K562 (cell line): Measurements from ENCODE around the gene PAQR4. TPM values are rescaled to one million over a fixed set of nuclear protein-coding genes. Genes with fewer than 3 reads are reported as not detected.

Source experiments
- AFF4 ChIP-seq: sonication (generic); formaldehyde crosslinking; IDR thresholded peaks from 2 replicates; pipeline ENCODE4 v1.8.0; 2023; ENCODE audit warnings: mild to moderate bottlenecking, missing genetic modification reagents
- BCL6 ChIP-seq: fragments of 250-450 bp; sonication (Bioruptor Pico); IDR thresholded peaks from 2 replicates; pipeline ENCODE4 v1.4.0; 2020
- FOXM1 ChIP-seq, 2 experiments: fragments of 450-650 bp in 1 of 2; sonication (generic) in 1 of 2; formaldehyde crosslinking in 1 of 2; IDR thresholded peaks; 2 replicates each; pipeline versions ENCODE4 v1.6.1 to v1.9.0; 2017 to 2022; ENCODE audit warnings: low read depth in 2 of 2, mild to moderate bottlenecking in 2 of 2, missing genetic modification reagents in 1 of 2, moderate library complexity in 1 of 2
- GATAD2A ChIP-seq: fragments of 450-650 bp; IDR thresholded peaks from 2 replicates; pipeline ENCODE4 v1.6.1; 2017
- HIVEP1 ChIP-seq: fragments of 250-450 bp; sonication (Bioruptor Pico); IDR thresholded peaks from 2 replicates; pipeline ENCODE4 v1.4.0; 2020; ENCODE audit warnings: mild to moderate bottlenecking
- MAX ChIP-seq: sonication (generic); formaldehyde crosslinking; IDR thresholded peaks from 2 replicates; pipeline ENCODE4 v1.9.0; 2022; ENCODE audit warnings: mild to moderate bottlenecking, missing genetic modification reagents
- MYNN ChIP-seq, 2 experiments: sonication (generic); formaldehyde crosslinking in 1 of 2; IDR thresholded peaks; 2 replicates each; pipeline versions ENCODE4 v1.5.0 to v1.6.1; 2016 to 2020; ENCODE audit warnings: antibody characterized with exemption in 1 of 2, missing genetic modification reagents in 1 of 2
- NFATC3 ChIP-seq: fragments of 450-650 bp; IDR thresholded peaks from 2 replicates; pipeline ENCODE4 v1.6.1; 2017; ENCODE audit warnings: mild to moderate bottlenecking
- PKNOX1 ChIP-seq: fragments of 450-650 bp; IDR thresholded peaks from 2 replicates; pipeline ENCODE4 v1.6.1; 2016
- RHOXF2B ChIP-seq: fragments of 250-450 bp; sonication (Bioruptor Pico); conservative IDR thresholded peaks from 2 replicates; pipeline ENCODE4 v1.5.1; 2021
- SMC3 ChIP-seq: conservative IDR thresholded peaks from 2 replicates; pipeline ENCODE4 v1.6.1; 2011; ENCODE audit warnings: low read depth, low read length, improper control_type of control experiment; ENCODE audit not compliant: insufficient read depth
- TSHZ1 ChIP-seq: fragments of 250-450 bp; sonication (Bioruptor Pico); IDR thresholded peaks from 2 replicates; pipeline ENCODE4 v1.4.0; 2020; ENCODE audit warnings: mild to moderate bottlenecking, moderate library complexity
- ZBED1 ChIP-seq: IDR thresholded peaks from 2 replicates; pipeline ENCODE4 v1.6.1; 2014
- ZBTB17 ChIP-seq: fragments of 450-650 bp; formaldehyde crosslinking; IDR thresholded peaks from 2 replicates; pipeline ENCODE4 v1.4.0; 2020; ENCODE audit warnings: mild to moderate bottlenecking
- ZEB2 ChIP-seq: fragments of 450-650 bp; IDR thresholded peaks from 2 replicates; pipeline ENCODE4 v1.6.1; 2016
- ZMIZ1 ChIP-seq, 2 experiments: fragments of 150-350 bp in 1 of 2; IDR thresholded peaks; 2 replicates each; pipeline ENCODE4 v1.6.1; 2012 to 2016; ENCODE audit warnings: low read depth in 2 of 2, low read length in 2 of 2, mild to moderate bottlenecking in 1 of 2, moderate library complexity in 1 of 2
- ZNF253 ChIP-seq: fragments of 250-450 bp; sonication (Bioruptor Pico); conservative IDR thresholded peaks from 2 replicates; pipeline ENCODE4 v1.6.1; 2021; ENCODE audit warnings: mild to moderate bottlenecking
- ZNF561 ChIP-seq: fragments of 450-650 bp; formaldehyde crosslinking; conservative IDR thresholded peaks from 2 replicates; pipeline ENCODE4 v1.4.0; 2020; ENCODE audit warnings: mild to moderate bottlenecking, moderate library complexity
- polyA plus RNA-seq, 8 experiments: library from polyadenylated mRNA; depleted of rRNA in 4 of 8; stranded (reverse) in 5 of 8; unstranded in 3 of 8; fragments of >200 nt; fragmentation: Nextera tagmentation in 2 of 8; fragmentation: Illumina TruSeq in 1 of 8; extraction: Ambion mirVana in 2 of 8; extraction: Trizol in 1 of 8; gene quantifications; 2 replicates each; pipeline versions ENCODE4 v1.2.1 to v1.2.3, GENCODE V29; 2011 to 2014; ENCODE audit warnings: inconsistent platforms in 1 of 8, missing spikeins in 1 of 8
- total RNA-seq, 7 experiments: library from RNA; depleted of rRNA in 6 of 7; stranded (reverse); fragments of >200 nt in 6 of 7; fragmentation: Illumina TruSeq in 2 of 7; extraction: Trizol in 2 of 7; gene quantifications; 2 replicates each; pipeline versions ENCODE4 v1.2.1 to v1.2.3, GENCODE V29; 2011 to 2021; ENCODE audit warnings: low replicate concordance in 1 of 7

PAQR4 gene
- total and polyA plus RNA-seq, 9 of the 15 experiments (the other 6 are each of a cell fraction or from before 2014, with no cell fraction given): 0.62 to 40.4 (median 19.5) TPM

- no peak for TF ChIP-seq GATAD2A
- TF ChIP-seq ZBED1: no peak
- TF ChIP-seq ZBTB17 (CRISPR knock-in tag): no peak
- TF ChIP-seq MYNN (IDR thresholded peaks at IDR 0.05): 0 out of 2 replicates have a peak, but pooled peaks have one; percentile 20
- TF ChIP-seq MYNN (CRISPR knock-in tag; IDR thresholded peaks at IDR 0.05): no peak
- TF ChIP-seq PKNOX1: peak; percentile 74; the same call in 1 of the 2 replicates
- no peak for TF ChIP-seq FOXM1 (IDR thresholded peaks at IDR 0.05; ENCODE audit: low read depth)
- no peak for TF ChIP-seq FOXM1 (CRISPR knock-in tag; IDR thresholded peaks at IDR 0.05; ENCODE audit: low read depth)
- TF ChIP-seq NFATC3: no peak
- TF ChIP-seq HIVEP1 (CRISPR knock-in tag): no peak
- TF ChIP-seq ZEB2: no peak
- no peak for TF ChIP-seq TSHZ1 (CRISPR knock-in tag)
- no peak for TF ChIP-seq ZNF561
- TF ChIP-seq ZNF253 (CRISPR knock-in tag): no peak
- no peak for TF ChIP-seq ZMIZ1 (IDR thresholded peaks at IDR 0.05; ENCODE audit: low read depth in 2 of 2, low read length in 2 of 2)
- no peak for TF ChIP-seq MAX (CRISPR knock-in tag)
- no peak for TF ChIP-seq BCL6
- TF ChIP-seq RHOXF2B (CRISPR knock-in tag): no peak
- TF ChIP-seq SMC3: 0 out of 2 replicates have a peak, but pooled peaks have one; percentile 24
- no peak for TF ChIP-seq AFF4 (CRISPR knock-in tag)
These were observed 18.4 kb upstream of the PAQR4 start (continued) for GRCh38 chr16:2950773-2951172.
